HG02973 (cell line): ENCODE measurements around the gene BICD1.
"Not testable (repeated sequence)": the region's sequence is repeated elsewhere in the genome, so short reads cannot be mapped to it uniquely, and the experiment has no call there.

Experiments used
- ATAC-seq: cut with Tn5 transposase; IDR thresholded peaks from one replicate; pipeline ENCODE4 v1.9.1; 2021; ENCODE audit warnings: moderate library complexity; ENCODE audit not compliant: unreplicated experiment

BICD1 gene

DNA sequence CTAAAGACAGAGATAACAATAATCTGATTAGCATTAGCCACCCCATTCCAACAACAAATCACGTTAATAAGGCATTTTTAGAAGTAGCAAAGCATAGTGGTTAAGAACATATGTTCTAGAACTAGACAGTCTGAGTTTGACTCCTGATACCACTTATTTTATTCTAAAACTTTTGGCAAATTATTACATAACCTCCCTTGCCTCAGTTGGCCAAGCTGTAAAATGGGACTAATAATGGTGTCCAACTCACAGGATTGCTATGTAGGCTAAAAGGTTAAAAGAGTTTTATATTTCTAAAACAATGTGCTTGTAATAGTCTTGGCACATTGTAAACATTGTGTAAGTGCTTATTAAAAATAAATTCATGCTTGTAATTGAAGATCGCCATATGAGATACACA is 168.0 kb downstream of the BICD1 start:
- ATAC-seq: no peak

DNA sequence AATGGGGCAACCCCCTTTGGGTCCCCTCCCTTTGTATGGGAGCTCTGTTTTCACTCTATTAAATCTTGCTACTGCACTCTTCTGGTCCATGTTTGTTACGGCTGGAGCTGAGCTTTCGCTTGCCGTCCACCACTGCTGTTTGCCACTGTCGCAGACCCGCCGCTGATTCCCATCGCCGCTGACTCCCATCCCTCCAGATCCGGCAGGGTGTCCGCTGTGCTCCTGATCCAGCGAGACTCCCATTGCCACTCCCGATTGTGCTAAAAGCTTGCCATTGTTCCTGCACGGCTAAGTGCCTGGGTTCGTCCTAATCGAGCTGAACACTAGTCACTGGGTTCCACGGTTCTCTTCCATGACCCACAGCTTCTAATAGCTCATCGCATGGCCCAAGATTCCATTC is 168.9 kb downstream of the BICD1 start:
- not testable (repeated sequence) for ATAC-seq

DNA sequence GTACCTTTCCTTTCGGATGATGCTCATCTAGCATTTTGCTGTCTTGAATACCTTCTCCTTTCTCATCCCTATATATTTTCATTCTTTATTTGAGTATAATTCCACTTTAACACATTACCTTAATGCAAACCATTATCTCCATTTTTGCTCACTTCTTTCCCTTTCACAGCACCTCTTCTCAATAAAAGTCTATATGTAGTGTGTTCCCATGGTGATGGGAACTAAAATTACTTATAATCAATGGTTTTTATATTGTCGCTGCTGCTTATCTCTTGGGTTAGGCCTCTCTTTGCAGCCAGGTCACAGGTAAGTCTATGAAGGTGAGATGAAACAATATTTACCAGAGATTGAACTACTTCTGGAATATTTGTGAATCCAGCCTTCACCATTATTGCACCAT is 171.1 kb downstream of the BICD1 start:
- no peak for ATAC-seq

DNA sequence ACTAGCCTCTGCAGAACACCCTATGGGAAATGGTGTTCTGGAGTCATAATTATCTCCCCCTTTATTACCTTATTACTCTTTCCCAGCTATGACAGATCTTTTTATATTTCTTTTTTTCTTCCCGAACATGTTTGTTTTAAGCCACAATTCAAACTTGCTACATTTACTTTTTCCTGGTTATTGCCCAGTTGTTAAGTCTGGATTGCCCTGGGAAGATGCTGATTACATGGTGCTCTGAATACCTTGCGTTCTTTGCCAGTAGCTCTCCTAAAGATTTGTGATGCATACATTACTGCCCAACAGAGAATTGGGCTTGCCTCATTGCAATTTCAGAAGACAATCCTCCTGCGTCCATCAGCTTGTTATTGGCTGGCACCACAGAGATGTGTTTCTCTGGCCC is 174.5 kb downstream of the BICD1 start:
- no peak for ATAC-seq

DNA sequence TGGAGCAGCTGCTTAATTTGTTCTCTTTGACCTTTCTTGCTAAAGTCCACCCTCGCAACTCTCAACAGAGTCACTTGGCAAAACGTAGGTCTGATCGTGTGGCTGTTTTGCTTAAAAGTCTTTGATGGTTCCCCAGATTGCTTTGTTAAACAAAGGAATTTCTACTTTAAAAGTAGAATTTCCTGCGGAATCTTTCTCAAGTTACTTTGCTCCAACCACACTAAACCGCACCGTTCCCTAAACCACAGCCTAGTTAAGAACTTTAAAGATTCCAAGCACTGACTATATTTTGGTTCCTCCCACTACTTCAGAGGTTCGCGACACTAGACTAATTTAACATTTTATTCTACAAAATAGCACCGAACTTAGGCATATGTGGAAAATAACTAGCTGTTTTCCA is 177.9 kb downstream of the BICD1 start:
- no peak for ATAC-seq

DNA sequence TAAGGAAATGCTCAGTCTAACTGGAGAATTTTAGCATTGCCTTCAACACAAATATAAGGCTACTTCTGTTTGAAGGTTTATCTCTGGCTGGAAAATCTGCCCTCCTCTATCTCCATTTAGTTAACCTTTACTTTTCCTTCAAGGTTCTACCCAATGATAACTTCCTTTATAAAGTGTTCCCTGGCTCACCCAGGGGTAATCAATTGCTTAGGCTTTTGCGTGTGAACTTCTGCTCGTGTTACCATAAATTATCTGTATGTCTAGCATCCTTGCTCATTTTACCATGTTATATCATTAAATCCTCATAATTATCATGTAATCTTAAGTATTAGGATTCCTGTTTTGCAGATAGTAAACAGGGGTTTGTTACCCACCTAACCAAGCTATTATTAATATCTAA is 178.4 kb downstream of the BICD1 start:
- no peak for ATAC-seq

DNA sequence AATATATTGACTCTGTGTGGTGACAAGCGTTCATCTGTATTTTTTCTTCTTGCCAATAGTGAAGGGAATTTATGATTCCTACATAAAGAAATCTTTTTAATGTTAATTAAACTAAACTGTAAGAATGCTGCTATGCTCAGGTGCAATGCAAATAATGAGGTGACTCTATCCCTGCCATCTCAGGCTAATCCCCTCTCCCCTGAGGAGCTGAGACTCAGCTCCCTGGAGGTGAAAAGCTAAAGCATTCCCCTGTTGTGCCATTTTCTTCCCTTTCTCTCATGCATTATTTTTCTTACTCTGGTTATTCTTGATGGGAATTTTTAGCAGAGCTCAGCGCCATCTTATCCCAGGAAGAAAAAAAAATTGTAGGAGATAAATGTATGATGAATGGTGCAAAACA is 178.8 kb downstream of the BICD1 start:
- ATAC-seq: no peak

DNA sequence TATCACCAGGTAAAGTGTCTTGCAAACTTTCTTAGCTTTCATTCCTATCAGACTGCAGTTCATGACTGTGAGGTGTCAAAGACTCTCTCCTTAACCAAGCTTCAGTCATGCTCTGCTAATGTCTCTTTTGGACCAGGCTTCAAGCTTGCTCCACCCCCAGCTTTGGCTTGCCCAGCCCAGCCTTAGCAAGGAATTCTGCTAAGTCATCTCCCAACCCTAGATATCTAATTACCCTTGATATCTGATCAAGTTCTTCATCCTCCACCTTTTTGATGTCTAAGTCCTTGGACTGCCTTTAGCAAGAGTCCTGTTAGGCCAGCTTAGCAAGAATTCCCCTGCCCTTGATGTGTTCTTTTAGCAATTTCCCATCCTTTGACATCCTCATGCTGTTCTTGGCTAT is 183.8 kb downstream of the BICD1 start:
- ATAC-seq: no peak

DNA sequence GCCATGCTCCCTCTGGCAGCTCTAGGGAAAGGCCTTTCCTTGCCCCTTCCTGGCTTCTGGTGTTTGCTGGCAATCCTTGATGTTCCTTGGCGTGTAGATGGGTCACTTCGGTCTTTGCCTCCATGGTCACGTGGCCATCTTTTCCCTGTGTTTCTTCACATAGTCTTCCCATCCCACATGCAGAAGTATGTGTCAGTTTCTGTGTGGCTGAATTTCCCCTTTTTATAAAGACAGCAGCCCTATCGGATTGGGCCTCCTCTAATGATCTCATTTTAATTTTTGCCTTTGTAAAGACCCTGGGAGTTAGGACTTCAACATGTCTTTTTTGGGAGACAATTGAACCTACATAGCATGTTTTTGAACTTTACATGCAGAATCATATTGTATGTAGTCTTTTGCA is 185.5 kb downstream of the BICD1 start:
- no peak for ATAC-seq

DNA sequence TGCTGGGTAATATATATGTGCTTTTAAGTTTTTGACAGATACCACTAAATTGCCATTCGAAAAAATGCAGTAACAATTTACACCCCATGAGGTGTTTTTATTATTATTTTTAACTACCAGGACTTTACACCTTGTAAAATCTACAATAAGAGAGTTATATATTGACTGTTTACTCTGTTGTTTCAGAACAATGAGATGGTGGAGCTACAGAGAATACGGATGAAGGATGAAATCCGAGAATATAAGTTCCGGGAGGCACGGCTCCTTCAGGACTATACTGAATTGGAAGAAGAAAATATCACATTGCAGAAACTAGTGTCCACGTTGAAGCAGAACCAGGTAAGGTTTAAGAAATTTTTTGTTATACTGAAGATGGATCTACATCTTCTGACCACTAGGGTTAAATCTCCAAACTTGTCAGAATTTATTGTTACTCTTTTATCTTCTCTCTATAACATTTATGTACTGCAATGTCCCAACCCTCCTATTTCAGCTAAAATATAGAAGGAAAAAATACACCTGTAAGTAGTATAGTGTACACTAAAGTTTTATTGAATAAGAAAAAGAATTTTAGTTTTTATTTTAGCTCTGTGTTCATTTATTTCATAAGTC is 187.3 kb downstream of the BICD1 start:
- ATAC-seq: no peak

DNA sequence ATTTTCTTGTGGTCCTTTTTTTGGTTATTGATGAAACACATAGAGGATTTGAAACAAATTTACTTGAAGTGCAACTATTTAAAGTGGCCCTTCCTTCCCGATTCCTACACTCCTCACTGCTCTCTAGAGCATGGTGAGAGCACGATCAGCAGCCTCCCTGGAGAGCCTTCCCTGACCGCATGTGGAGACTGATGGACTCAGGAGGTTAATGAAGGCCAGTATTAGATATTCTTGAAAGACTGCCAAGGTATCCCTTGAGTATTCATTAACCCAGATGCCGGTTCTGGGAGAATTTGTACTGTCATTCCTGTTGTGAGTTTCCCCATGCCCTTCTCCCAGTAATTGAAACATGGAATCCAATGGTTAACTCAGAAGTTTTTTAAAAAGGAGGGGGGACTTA is 189.9 kb downstream of the BICD1 start:
- no peak for ATAC-seq

DNA sequence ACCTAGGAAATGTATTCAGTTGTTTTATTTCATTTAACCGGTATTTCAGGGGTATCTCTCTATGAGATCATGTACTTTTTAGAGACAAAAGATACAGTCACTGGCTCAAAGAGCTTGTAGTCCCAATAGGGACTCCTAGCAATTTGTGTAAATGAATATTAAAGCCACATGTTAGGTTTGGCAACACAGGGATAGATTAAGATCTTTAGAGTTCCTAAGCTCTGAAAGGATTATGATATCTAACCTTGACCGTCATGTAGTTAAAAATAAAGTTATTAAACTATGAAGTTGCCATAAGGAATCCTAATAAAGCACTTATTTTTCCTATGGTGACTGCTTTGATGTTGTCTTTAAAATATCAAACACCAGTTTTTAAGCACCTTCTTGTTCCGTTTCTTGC is 192.3 kb downstream of the BICD1 start:
- ATAC-seq: no peak

DNA sequence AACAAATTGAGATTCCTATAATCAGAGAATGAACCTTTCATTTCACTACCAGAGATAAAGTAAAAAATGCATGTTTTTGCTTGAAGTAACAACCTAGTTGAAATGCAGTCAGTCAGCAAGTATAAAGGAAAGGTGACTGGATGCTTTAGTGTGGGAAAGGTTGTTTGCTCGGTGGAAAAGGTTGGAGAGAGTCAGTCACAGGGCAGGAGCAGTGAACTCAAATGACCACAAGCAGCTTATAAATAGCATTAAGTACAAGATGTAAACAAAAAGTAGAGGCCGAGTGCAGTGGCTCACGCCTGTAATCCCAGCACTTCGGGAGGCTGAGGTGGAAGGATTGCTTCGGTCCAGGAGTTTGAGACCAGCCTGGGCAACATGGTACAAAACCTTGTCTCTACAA is 194.6 kb downstream of the BICD1 start:
- no peak for ATAC-seq

DNA sequence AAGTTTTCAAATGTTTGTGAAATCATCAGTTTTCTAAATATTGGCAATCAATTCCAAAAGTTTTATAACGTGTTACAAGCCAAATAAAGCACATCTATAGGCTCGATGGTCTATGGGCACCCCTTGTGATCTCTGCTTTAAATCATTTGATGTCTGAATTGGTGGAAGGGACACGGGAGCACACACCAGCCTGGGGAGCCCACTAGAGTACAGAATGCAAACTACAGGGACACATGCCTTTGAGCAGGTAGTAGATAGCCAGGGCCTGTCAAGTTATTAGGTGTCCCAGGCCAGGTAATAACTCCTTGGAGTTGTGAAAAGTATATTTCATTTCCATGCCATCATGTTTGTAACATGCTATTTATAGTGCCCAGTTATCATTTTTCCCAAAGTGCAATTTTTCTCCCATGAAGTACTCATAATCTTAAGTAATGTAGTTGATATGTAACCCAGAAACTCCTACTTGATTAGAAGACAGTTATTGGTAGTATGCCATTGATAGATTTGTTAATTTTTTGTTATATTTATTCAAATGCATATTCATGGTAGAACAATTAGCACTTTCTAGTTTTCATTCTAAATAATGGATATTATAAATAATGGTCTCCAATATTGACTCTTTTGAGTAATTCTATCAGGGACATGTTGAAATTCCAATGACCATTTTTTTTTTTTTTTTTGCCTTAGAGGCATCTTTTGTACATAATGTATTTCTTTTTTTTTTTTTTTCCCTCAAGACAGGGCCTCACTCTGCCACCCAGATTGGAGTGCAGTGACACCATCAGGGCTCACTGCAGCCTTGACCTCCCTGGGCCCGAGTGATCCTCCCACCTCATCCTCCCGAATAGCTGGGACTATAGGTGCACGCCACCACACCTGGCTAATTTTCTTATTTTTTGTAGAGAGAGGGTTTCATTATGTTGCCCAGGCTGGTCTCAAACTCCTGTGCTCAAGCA is 195.8 kb downstream of the BICD1 start:
- ATAC-seq: peak; percentile 90

DNA sequence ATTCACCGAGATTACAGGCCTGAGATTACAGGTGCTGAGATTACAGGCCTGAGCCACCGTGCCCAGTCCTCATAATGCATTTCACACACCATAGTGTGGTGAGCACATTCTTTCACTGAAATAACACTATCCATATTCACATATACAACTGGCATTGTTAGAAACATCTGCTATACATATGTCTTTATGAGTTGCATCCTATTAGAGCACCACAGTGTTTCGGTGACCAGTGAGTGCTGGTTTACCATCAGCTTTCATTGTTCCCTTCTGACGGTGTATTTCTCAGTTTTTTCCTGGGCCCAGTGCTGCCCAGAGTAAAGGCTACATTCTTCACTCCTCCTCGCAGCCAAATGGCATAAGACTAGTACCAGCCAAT is 196.5 kb downstream of the BICD1 start:
- ATAC-seq: no peak

DNA sequence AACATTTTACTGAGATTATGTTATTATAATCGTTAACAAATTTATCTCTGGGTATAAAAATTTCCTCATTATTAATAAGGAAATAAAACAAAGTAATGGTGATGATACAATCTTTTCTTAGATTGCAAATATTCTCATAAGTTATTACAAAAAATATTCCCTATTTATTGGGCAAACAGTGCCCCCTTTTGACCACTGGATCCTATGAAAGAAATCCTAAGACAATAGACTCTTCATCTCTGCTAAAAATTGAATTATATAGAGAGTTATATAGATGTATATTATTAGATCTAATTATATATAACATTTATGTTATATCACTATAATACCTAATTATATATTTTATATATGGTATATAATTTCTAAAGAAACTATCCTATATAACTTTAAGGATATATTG is 198.5 kb downstream of the BICD1 start:
- no peak for ATAC-seq

DNA sequence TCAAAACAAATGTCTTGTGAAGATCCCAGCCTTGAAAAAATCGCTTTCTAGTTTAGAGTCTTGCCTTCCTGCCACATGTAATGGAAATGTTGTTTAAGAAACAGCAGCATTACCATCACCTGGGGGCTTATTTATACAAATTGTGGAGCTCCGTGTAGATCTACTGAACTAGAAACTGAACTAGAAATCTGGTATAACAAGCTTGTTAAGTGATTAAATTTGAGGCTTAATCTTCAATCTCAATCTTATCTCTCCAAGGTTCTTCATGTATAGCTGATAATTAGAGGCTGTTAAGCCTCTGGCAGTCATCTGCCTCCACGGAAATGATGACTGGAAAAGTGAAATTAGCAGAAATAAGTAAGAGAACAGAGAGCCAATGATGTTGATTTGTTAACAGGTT is 200.7 kb downstream of the BICD1 start:
- ATAC-seq: no peak

DNA sequence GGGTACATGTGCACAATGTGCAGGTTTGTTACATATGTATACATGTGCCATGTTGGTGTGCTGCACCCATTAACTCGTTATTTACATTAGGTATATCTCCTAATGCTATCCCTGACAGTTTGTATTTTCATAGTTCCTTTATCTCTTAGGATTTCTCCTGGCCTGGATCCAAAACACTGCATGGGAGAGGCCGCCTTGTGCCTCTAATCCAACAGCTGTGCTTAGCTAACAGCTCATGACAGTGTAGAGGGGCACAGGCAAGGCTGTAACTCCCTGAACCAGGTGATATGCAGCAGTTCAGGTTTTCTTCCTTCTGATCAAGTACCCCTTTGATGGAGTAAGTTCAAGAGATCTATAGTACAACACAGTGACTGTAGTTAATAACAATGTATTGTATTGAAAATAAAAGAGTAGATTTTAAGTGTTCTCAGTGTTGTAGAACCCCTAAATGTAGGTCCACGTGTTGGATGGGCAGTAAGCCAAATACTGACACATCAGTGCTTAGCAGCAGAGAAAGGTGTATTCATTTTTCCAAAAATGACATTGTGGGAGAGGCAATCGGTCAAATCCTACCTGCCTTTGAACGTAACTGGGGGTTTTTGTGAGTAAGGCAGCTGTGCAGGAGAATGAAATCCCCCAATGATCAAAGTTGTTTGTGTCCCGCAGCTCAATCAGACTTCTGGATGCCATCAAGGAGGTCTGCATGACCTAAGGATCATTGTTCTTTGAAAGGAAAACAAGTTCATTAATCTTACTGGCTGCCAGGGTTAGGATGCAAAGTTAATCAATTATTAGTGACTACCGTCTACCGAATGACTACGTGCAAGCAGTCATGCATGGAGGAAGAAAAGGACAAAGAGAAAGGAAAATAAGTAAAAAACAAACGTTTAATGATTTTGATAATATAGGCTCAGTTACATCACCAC is 203.4 kb downstream of the BICD1 start:
- ATAC-seq: no peak

DNA sequence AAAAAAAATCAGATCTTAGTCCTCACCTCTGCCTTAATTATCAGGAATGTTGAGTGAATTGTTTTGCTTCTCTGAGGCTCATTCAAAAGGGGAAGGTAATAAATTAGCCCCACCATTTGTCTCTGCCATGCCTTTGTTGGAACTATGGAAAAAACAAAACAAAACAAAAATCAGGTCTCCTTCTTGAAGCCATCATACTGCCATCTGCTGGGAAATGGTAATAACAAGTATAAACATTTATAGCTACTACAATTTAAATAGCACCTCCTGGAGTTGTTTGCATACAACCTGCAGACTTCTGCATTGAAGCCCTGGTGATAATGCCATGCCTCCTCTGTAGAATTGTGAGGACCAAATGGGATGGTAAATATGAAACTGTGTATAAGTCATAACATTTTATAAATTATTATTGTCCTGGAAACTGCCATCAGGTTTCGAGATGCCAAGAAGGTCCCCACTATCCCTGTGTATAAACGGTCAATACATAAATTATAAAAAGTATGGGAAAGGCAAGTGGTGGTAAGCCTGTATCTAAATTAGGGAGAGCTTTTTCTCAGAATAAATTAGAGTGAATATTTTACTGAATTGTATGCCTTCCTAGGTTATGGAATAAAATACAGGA is 205.5 kb downstream of the BICD1 start:
- no peak for ATAC-seq

DNA sequence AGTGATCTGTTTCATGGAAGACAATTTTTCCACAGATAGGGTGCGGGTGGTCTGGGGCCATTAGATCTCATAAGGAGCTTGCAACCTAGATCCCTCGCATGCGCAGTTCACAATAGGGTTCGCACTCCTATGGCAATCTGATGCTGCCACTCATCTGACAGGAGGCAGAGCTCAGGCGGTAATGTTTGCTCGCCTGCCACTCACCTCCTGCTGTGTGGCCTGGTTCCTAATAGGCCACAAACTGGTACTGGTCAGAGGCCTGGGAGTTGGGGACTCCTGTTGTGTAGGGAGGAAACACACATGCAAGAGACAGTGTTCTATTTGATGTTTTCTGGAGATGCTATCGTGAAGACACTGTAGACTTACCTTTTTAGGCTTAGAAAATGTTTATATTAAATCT is 215.7 kb downstream of the BICD1 start:
- no peak for ATAC-seq

DNA sequence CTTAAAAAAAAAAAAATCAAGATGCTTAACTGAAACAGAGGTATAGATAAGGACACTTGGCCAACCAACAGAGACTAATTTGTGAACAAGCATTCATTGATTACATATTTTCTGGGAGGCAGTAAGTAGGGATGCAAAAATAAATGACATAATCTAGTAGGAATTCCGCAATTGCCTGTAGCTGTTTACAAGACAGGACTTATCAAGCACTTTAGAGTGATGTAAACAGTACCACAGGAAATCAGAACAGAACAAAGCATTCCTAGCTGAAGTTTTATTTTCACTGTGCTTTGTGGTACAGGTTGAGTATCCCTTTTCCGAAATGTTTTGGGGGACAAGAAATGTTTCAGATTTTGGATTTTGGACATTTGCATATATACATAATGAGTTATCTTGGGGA is 224.5 kb downstream of the BICD1 start:
- no peak for ATAC-seq
